Bronchial epithelial cell (primary cell): ENCODE data around the gene TAF4. TPM values are rescaled to one million over a fixed set of nuclear protein-coding genes. Genes with fewer than 3 reads are reported as not detected.
A peak's percentile ranks its signal among the peaks of the same experiment; 100 is the strongest.

Source experiments
- DNase-seq: peaks from one replicate; pipeline ENCODE4 v3.0.0-alpha.2; 2010; ENCODE audit warnings: low read depth
- FAIRE-seq: peaks from 2 replicates; lab custom pipeline; 2011; peaks lifted over from hg19 to GRCh38; lab: Jason Lieb, UNC
- H3K27me3 ChIP-seq: 2 replicates; pipeline ENCODE4 v1.5.1; 2011; ENCODE audit warnings: low read length; ENCODE audit not compliant: control insufficient read depth, insufficient read depth
- H3K36me3 ChIP-seq: 2 replicates; pipeline ENCODE4 v1.5.1; 2011; ENCODE audit warnings: low read length; ENCODE audit not compliant: control insufficient read depth, insufficient read depth
- H3K4me3 ChIP-seq: 2 replicates; pipeline ENCODE4 v1.5.1; 2011; ENCODE audit warnings: mild to moderate bottlenecking, low read depth, low read length, control low read depth
- CTCF ChIP-seq: IDR thresholded peaks from 2 replicates; pipeline ENCODE4 v1.5.1; 2011; ENCODE audit warnings: mild to moderate bottlenecking, moderate library complexity, low read length, control low read depth, inconsistent platforms; ENCODE audit not compliant: insufficient read depth, severe bottlenecking
- total RNA-seq: library from RNA; depleted of rRNA; stranded (reverse); fragments of >200 nt; gene quantifications from 2 replicates; pipeline ENCODE4 v1.2.1, GENCODE V29; 2014

The TAF4 gene
- total RNA-seq, 1 donor from 2014 or later, result 3.2 TPM

- TF ChIP-seq CTCF, result peak; percentile 56
- Histone ChIP-seq H3K4me3 (no peak overlapping the region), H3K36me3 (peaks cover 24% of the 10 kb centered on the region), H3K27me3 (no peaks in the 10 kb centered on the region)
- DNase-seq (peak; percentile 35), FAIRE-seq (no peak)
Measured at GRCh38 chr20:62010551-62011402, 54.9 kb downstream of the TAF4 start.

- no peak overlapping the region for H3K4me3 ChIP-seq
- no peaks in the 10 kb centered on the region for H3K27me3 ChIP-seq
- no peak for FAIRE-seq
- no peak for TF ChIP-seq CTCF
- DNase-seq, result no peak
- peaks cover 26% of the 10 kb centered on the region for H3K36me3 ChIP-seq
Measured at GRCh38 chr20:62009869-62010445, 55.7 kb downstream of the TAF4 start.

- FAIRE-seq (no peak), DNase-seq (no peak)
- Histone ChIP-seq H3K4me3 (no peak overlapping the region), H3K36me3 (peaks cover 26% of the 10 kb centered on the region), H3K27me3 (no peaks in the 10 kb centered on the region)
- TF ChIP-seq CTCF, result no peak
Measured at GRCh38 chr20:62009322-62009721, 56.4 kb downstream of the TAF4 start.

GRCh38 chr20:62008643-62009183 is 57.0 kb downstream of the TAF4 start:
- H3K4me3 ChIP-seq, result no peak overlapping the region
- H3K27me3 ChIP-seq, result no peaks in the 10 kb centered on the region
- FAIRE-seq (no peak), DNase-seq (no peak)
- TF ChIP-seq CTCF, result no peak
- peaks cover 28% of the 10 kb centered on the region for H3K36me3 ChIP-seq

GRCh38 chr20:62007127-62007647 is 58.5 kb downstream of the TAF4 start:
- no peak for DNase-seq

More at GRCh38 chr20:62007127-62007647, 58.5 kb downstream of the TAF4 start:
- Histone ChIP-seq H3K27me3 (no peaks in the 10 kb centered on the region), H3K36me3 (peaks cover 35% of the 10 kb centered on the region), H3K4me3 (no peak overlapping the region)
- no peak for FAIRE-seq
- TF ChIP-seq CTCF, result no peak
